ENCODE measurements around the gene SPI1.

Gene SPI1

GRCh38 chr11:47394322-47395222, 16.2 kb upstream of the SPI1 start:
- Mint-ChIP-seq H3K9me3 (no peaks in the 10 kb centered on the region), H3K4me3 (no peak overlapping the region), H3K27me3 (ENCODE audit: low read depth, poor library complexity) (peaks cover 3% of the 10 kb centered on the region), H3K4me1 (peaks cover 64% of the 10 kb centered on the region), H3K27ac (peak overlapping the region; percentile 69), H3K36me3 (ENCODE audit: low read depth) (no peaks in the 10 kb centered on the region)
- no peak for TF ChIP-seq CTCF (IDR thresholded peaks at IDR 0.05)
- DNase-seq = no peak

GRCh38 chr11:47394050-47394321, 15.6 kb upstream of the SPI1 start:
- peak overlapping the region; percentile 69 for H3K27ac Mint-ChIP-seq

GRCh38 chr11:47393163-47394049, 15.1 kb upstream of the SPI1 start:
- Mint-ChIP-seq H3K27ac (peak overlapping the region; percentile 59), H3K4me3 (no peak overlapping the region), H3K27me3 (ENCODE audit: low read depth, poor library complexity) (peaks cover 3% of the 10 kb centered on the region), H3K4me1 (peaks cover 53% of the 10 kb centered on the region), H3K36me3 (ENCODE audit: low read depth) (no peaks in the 10 kb centered on the region), H3K9me3 (no peaks in the 10 kb centered on the region)
- no peak for DNase-seq
- no peak for TF ChIP-seq CTCF (IDR thresholded peaks at IDR 0.05)

More at GRCh38 chr11:47394050-47394321, 15.6 kb upstream of the SPI1 start:
- H3K9me3 Mint-ChIP-seq = no peaks in the 10 kb centered on the region
- no peak for DNase-seq
- H3K36me3 Mint-ChIP-seq (ENCODE audit: low read depth) = no peaks in the 10 kb centered on the region
- no peak overlapping the region for H3K4me3 Mint-ChIP-seq
- peaks cover 3% of the 10 kb centered on the region for H3K27me3 Mint-ChIP-seq (ENCODE audit: low read depth, poor library complexity)
- TF ChIP-seq CTCF (IDR thresholded peaks at IDR 0.05) = no peak
- H3K4me1 Mint-ChIP-seq = peaks cover 59% of the 10 kb centered on the region

GRCh38 chr11:47392546-47393162, 14.3 kb upstream of the SPI1 start:
- Mint-ChIP-seq H3K27me3 (ENCODE audit: low read depth, poor library complexity) (peaks cover 7% of the 10 kb centered on the region), H3K4me3 (no peak overlapping the region), H3K36me3 (ENCODE audit: low read depth) (no peaks in the 10 kb centered on the region), H3K4me1 (peaks cover 46% of the 10 kb centered on the region), H3K27ac (no peak overlapping the region), H3K9me3 (no peaks in the 10 kb centered on the region)
- no peak for DNase-seq
- TF ChIP-seq CTCF (IDR thresholded peaks at IDR 0.05) = no peak

- TF ChIP-seq CTCF (IDR thresholded peaks at IDR 0.05) = no peak
- DNase-seq = no peak
- H3K4me3 Mint-ChIP-seq = no peak overlapping the region
- H3K27ac Mint-ChIP-seq = no peak overlapping the region
- H3K27me3 Mint-ChIP-seq (ENCODE audit: low read depth, poor library complexity) = peaks cover 7% of the 10 kb centered on the region
- H3K36me3 Mint-ChIP-seq (ENCODE audit: low read depth) = no peaks in the 10 kb centered on the region
- H3K4me1 Mint-ChIP-seq = peaks cover 46% of the 10 kb centered on the region
- H3K9me3 Mint-ChIP-seq = no peaks in the 10 kb centered on the region
Measured at GRCh38 chr11:47391711-47392432, 13.5 kb upstream of the SPI1 start.

Data from nephron progenitor cell (in vitro differentiated cells).